Measurements from ENCODE around the gene FMNL2. TPM values are rescaled to one million over a fixed set of nuclear protein-coding genes. Genes with fewer than 3 reads are reported as not detected.

Gene FMNL2
- total RNA-seq, 1 experiment from 2014 or later, result 43.1 TPM

DNA sequence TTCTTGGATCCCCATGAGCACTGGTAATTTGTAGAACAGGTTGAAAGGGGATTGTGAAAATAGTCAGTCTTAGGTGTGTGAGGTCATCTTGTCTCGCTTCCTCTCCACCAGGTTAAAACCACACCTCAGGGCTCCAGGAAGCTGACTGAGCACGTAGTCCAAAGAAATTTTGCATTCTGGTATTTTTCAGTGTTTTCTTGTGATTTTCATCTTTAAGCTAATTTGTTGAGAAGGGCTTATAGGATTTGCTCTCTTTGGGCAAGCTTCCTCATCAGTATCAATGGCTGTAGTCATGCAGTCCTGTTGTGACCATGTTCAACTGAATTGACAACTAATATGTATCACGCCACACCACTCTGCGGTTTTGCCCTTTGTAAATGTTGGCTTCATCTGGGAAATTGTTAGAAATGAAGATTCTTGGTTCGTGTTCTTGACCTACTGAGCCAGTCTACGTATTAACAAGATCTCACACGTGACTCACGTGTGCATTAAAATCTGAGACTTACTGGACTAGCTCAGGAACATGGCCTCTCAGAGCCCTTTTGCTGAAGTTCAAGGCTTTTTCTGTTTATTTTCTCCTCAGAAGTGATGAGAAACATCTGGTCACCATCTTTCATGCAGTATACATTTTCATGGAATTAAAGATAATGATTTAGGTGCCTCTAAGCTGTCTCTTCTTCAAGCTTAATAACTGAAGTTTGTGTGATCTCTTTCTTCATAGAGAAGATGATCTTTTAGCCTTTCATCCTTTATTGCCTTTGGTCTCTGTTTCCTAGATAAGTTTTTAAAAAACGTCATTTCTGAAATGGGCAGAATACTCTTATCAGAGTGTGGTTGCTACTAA lies 32.8 kb downstream of the FMNL2 start:
- Histone ChIP-seq H3K4me1 (ENCODE audit: insufficient read depth, low read length, poor library complexity, severe bottlenecking) (peaks cover 34% of the 10 kb centered on the region), H3K9me3 (ENCODE audit: low read depth, low read length, poor library complexity, severe bottlenecking) (no peaks in the 10 kb centered on the region), H3K4me3 (ENCODE audit: low read depth, low read length, poor library complexity, severe bottlenecking) (no peak overlapping the region), H3K36me3 (ENCODE audit: insufficient read depth, low read length, poor library complexity, severe bottlenecking) (no peaks in the 10 kb centered on the region), H3K27me3 (replicated peaks; ENCODE audit: insufficient read depth, low read depth, low read length, poor library complexity) (no peaks in the 10 kb centered on the region), H3K27ac (ENCODE audit: low read depth, low read length, poor library complexity, severe bottlenecking) (no peak overlapping the region)
- no TSS peak for BruUV-seq (replicated peaks)
- intact Hi-C loops (cut with micrococcal nuclease; ENCODE audit: unreplicated experiment), result no loop called here
- TF ChIP-seq EZH2 (IDR thresholded peaks at IDR 0.05; ENCODE audit: borderline replicate concordance, low read depth, low read length, poor library complexity, severe bottlenecking), result no peak
- TF ChIP-seq, protein P1, sequence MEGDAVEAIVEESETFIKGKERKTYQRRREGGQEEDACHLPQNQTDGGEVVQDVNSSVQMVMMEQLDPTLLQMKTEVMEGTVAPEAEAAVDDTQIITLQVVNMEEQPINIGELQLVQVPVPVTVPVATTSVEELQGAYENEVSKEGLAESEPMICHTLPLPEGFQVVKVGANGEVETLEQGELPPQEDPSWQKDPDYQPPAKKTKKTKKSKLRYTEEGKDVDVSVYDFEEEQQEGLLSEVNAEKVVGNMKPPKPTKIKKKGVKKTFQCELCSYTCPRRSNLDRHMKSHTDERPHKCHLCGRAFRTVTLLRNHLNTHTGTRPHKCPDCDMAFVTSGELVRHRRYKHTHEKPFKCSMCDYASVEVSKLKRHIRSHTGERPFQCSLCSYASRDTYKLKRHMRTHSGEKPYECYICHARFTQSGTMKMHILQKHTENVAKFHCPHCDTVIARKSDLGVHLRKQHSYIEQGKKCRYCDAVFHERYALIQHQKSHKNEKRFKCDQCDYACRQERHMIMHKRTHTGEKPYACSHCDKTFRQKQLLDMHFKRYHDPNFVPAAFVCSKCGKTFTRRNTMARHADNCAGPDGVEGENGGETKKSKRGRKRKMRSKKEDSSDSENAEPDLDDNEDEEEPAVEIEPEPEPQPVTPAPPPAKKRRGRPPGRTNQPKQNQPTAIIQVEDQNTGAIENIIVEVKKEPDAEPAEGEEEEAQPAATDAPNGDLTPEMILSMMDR (conservative IDR thresholded peaks at IDR 0.05; ENCODE audit: low read depth, low read length), result no peak
- ChIA-PET CTCF (no interaction called here), POLR2A (ENCODE audit: low non-redundant PET) (no interaction called here)
- DNase-seq (ENCODE audit: low spot score), result no peak

DNA sequence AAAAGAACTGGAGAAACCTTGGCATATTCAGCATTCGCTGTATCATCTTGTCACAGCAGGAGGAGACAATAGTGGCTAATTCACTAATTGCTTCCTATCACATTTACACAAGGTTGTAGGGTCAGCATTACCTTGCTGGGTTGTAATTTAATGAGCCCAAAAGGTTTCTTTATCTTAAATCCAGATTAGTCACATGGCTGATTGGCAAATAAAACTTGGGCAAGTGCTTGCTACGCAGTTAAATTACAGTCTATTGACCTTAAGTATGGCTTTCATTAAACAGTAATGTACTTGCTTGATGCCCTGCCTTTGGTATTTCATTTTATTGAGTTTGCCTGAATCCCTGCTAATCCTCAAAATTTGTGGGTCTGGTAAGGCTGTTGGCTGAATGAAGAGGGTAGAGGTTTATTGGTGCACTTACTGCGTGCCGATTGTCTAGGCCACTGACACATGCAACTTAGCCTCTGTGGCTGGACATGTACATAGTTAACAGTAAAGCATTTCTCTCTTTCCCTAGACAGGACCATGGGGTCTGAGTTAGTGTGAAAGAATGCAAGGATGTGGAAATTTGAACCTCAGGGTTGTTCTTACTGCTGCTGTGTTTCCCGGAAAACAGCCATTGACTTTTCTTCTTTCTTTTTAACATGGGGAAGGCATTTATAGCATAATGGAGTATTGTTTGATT lies 34.3 kb downstream of the FMNL2 start:
- TF ChIP-seq, protein P1 (conservative IDR thresholded peaks at IDR 0.05; ENCODE audit: low read depth, low read length), result no peak
- no peak for TF ChIP-seq EZH2 (IDR thresholded peaks at IDR 0.05; ENCODE audit: borderline replicate concordance, low read depth, low read length, poor library complexity, severe bottlenecking)
- H3K9me3 ChIP-seq (ENCODE audit: low read depth, low read length, poor library complexity, severe bottlenecking), result no peaks in the 10 kb centered on the region
- ChIA-PET CTCF (no interaction called here), POLR2A (ENCODE audit: low non-redundant PET) (no interaction called here)
- BruUV-seq (replicated peaks), result no TSS peak
- no peak overlapping the region for H3K4me3 ChIP-seq (ENCODE audit: low read depth, low read length, poor library complexity, severe bottlenecking)
- no peak for DNase-seq (ENCODE audit: low spot score)
- peaks cover 40% of the 10 kb centered on the region for H3K4me1 ChIP-seq (ENCODE audit: insufficient read depth, low read length, poor library complexity, severe bottlenecking)
- H3K36me3 ChIP-seq (ENCODE audit: insufficient read depth, low read length, poor library complexity, severe bottlenecking), result no peaks in the 10 kb centered on the region
- H3K27ac ChIP-seq (ENCODE audit: low read depth, low read length, poor library complexity, severe bottlenecking), result no peak overlapping the region
- intact Hi-C loops (cut with micrococcal nuclease; ENCODE audit: unreplicated experiment), result no loop called here
- H3K27me3 ChIP-seq (replicated peaks; ENCODE audit: insufficient read depth, low read depth, low read length, poor library complexity), result no peaks in the 10 kb centered on the region

DNA sequence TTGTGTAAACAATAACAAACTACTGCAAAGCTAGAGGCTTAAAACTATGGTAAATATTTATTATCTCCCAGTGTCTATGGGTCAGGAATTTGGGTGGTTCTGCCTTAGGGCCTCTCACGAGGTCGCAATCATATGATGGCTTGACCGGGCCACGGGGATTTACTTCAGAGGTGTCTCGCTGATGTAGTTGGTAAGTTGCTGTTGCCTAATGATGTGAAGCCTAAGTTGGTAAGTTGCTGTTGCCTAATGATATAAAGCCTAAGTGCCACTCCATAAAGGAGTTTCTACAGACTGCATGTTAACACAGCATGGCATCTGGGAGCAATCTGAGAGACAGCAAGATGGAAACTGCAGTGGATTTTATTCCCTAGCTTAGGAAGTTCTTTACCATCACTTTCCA lies 35.8 kb downstream of the FMNL2 start:
- POLR2A ChIA-PET (ENCODE audit: low non-redundant PET), result no interaction called here
- TF ChIP-seq, protein P1 (conservative IDR thresholded peaks at IDR 0.05; ENCODE audit: low read depth, low read length), result no peak
- no peak for TF ChIP-seq EZH2 (IDR thresholded peaks at IDR 0.05; ENCODE audit: borderline replicate concordance, low read depth, low read length, poor library complexity, severe bottlenecking)
- no peak overlapping the region for H3K27ac ChIP-seq (ENCODE audit: low read depth, low read length, poor library complexity, severe bottlenecking)
- intact Hi-C loops (cut with micrococcal nuclease; ENCODE audit: unreplicated experiment), result no loop called here
- no peaks in the 10 kb centered on the region for H3K9me3 ChIP-seq (ENCODE audit: low read depth, low read length, poor library complexity, severe bottlenecking)
- H3K27me3 ChIP-seq (replicated peaks; ENCODE audit: insufficient read depth, low read depth, low read length, poor library complexity), result no peaks in the 10 kb centered on the region
- H3K36me3 ChIP-seq (ENCODE audit: insufficient read depth, low read length, poor library complexity, severe bottlenecking), result no peaks in the 10 kb centered on the region
- no peak overlapping the region for H3K4me3 ChIP-seq (ENCODE audit: low read depth, low read length, poor library complexity, severe bottlenecking)
- no peak for DNase-seq (ENCODE audit: low spot score)
- CTCF ChIA-PET, result no interaction called here
- no TSS peak for BruUV-seq (replicated peaks)
- peaks cover 44% of the 10 kb centered on the region for H3K4me1 ChIP-seq (ENCODE audit: insufficient read depth, low read length, poor library complexity, severe bottlenecking)

Measured in A673 (cell line).